ENCODE results near the gene LIAS. TPM values are rescaled to one million over a fixed set of nuclear protein-coding genes. Genes with fewer than 3 reads are reported as not detected.

LIAS gene
- total RNA-seq, 2 donors from 2014 or later: 17.6 to 17.9 TPM

GRCh38 chr4:39484582-39485272, 25.9 kb downstream of the LIAS start:
- no peaks in the 10 kb centered on the region for H3K27me3 Mint-ChIP-seq (ENCODE audit: insufficient read depth)
- peaks cover 9% of the 10 kb centered on the region for H3K9me3 Mint-ChIP-seq
- no peak overlapping the region for H3K4me3 Mint-ChIP-seq
- H3K9ac ChIP-seq (ENCODE audit: extremely low read depth, low read length, poor library complexity, severe bottlenecking): no peak overlapping the region
- WGBS, 2 experiments (ENCODE audit: insufficient coverage in 1 of 2, insufficient read length in 1 of 2): 91 to 96% methylated on average over 4 to 6 of the region's 6 CpGs
- no peak overlapping the region for H3K27ac ChIP-seq (ENCODE audit: low read depth, low read length)
- H3K4me1 ChIP-seq (ENCODE audit: control insufficient read depth, insufficient read depth, low read length): no peaks in the 10 kb centered on the region
- no peaks in the 10 kb centered on the region for H3K9me3 ChIP-seq (ENCODE audit: control insufficient read depth, low read length)
- H3K27ac Mint-ChIP-seq: no peak overlapping the region
- no peaks in the 10 kb centered on the region for H3K4me1 Mint-ChIP-seq
- H3K36me3 ChIP-seq (ENCODE audit: control insufficient read depth, insufficient read depth, low read length): no peaks in the 10 kb centered on the region
- H3K4me3 ChIP-seq (ENCODE audit: low read length): no peak overlapping the region
- no peak for TF ChIP-seq CTCF (conservative IDR thresholded peaks at IDR 0.05)
- DNase-seq: no peak
- no peaks in the 10 kb centered on the region for H3K27me3 ChIP-seq (ENCODE audit: control insufficient read depth, insufficient read depth, low read length, poor library complexity, severe bottlenecking)
- no peaks in the 10 kb centered on the region for H3K36me3 Mint-ChIP-seq (ENCODE audit: low read depth)

GRCh38 chr4:39486221-39486804, 27.5 kb downstream of the LIAS start:
- H3K4me3 ChIP-seq (ENCODE audit: low read length): no peak overlapping the region
- no peak overlapping the region for H3K9ac ChIP-seq (ENCODE audit: extremely low read depth, low read length, poor library complexity, severe bottlenecking)
- no peaks in the 10 kb centered on the region for H3K36me3 ChIP-seq (ENCODE audit: control insufficient read depth, insufficient read depth, low read length)
- Mint-ChIP-seq H3K9me3 (peaks cover 9% of the 10 kb centered on the region), H3K27me3 (ENCODE audit: insufficient read depth) (no peaks in the 10 kb centered on the region), H3K36me3 (ENCODE audit: low read depth) (no peaks in the 10 kb centered on the region), H3K27ac (no peak overlapping the region), H3K4me1 (no peaks in the 10 kb centered on the region), H3K4me3 (no peak overlapping the region)
- H3K9me3 ChIP-seq (ENCODE audit: control insufficient read depth, low read length): no peaks in the 10 kb centered on the region
- no peak for TF ChIP-seq CTCF (conservative IDR thresholded peaks at IDR 0.05)
- no peak for DNase-seq
- no peak overlapping the region for H3K27ac ChIP-seq (ENCODE audit: low read depth, low read length)
- H3K27me3 ChIP-seq (ENCODE audit: control insufficient read depth, insufficient read depth, low read length, poor library complexity, severe bottlenecking): no peaks in the 10 kb centered on the region
- WGBS, 2 experiments (ENCODE audit: insufficient coverage in 1 of 2, insufficient read length in 1 of 2): 88 to 92% methylated on average over 10 of the region's 10 CpGs
- H3K4me1 ChIP-seq (ENCODE audit: control insufficient read depth, insufficient read depth, low read length): no peaks in the 10 kb centered on the region

GRCh38 chr4:39490322-39490721, 31.5 kb downstream of the LIAS start:
- Histone ChIP-seq H3K36me3 (ENCODE audit: control insufficient read depth, insufficient read depth, low read length) (no peaks in the 10 kb centered on the region), H3K27me3 (ENCODE audit: control insufficient read depth, insufficient read depth, low read length, poor library complexity, severe bottlenecking) (no peaks in the 10 kb centered on the region), H3K9ac (ENCODE audit: extremely low read depth, low read length, poor library complexity, severe bottlenecking) (no peak overlapping the region), H3K4me1 (ENCODE audit: control insufficient read depth, insufficient read depth, low read length) (no peaks in the 10 kb centered on the region), H3K4me3 (ENCODE audit: low read length) (no peak overlapping the region), H3K9me3 (ENCODE audit: control insufficient read depth, low read length) (no peaks in the 10 kb centered on the region), H3K27ac (ENCODE audit: low read depth, low read length) (no peak overlapping the region)
- Mint-ChIP-seq H3K36me3 (ENCODE audit: low read depth) (no peaks in the 10 kb centered on the region), H3K4me1 (no peaks in the 10 kb centered on the region), H3K27ac (no peak overlapping the region), H3K4me3 (no peak overlapping the region), H3K27me3 (ENCODE audit: insufficient read depth) (no peaks in the 10 kb centered on the region), H3K9me3 (no peaks in the 10 kb centered on the region)
- WGBS, 2 experiments (ENCODE audit: insufficient coverage in 1 of 2, insufficient read length in 1 of 2): 92 to 100% methylated on average over 2 of the region's 2 CpGs
- TF ChIP-seq CTCF (conservative IDR thresholded peaks at IDR 0.05): no peak
- DNase-seq: no peak

Measured in endodermal cell (in vitro differentiated cells).